Thyroid gland (tissue), 4 donors: ENCODE data around the gene ZNF804B. TPM values are rescaled to one million over a fixed set of nuclear protein-coding genes. Genes with fewer than 3 reads are reported as not detected.
A peak's percentile ranks its signal among the peaks of the same experiment; 100 is the strongest.

Experiments
- DNase-seq, 2 donors: peaks; one replicate each; pipeline ENCODE4 v3.0.0-alpha.2; 2019
- H3K27ac ChIP-seq, 3 donors: fragments of 200-600 bp; sonication (generic); 1 replicate in 2 of 3; 2 replicates in 1 of 3; pipeline ENCODE4 v1.5.1; 2016 to 2019; ENCODE audit warnings: mild to moderate bottlenecking in 1 of 3, moderate library complexity in 1 of 3
- H3K27me3 ChIP-seq: fragments of 200-600 bp; sonication (generic); one replicate; pipeline ENCODE4 v1.5.1; 2019
- H3K36me3 ChIP-seq, 2 donors: fragments of 200-600 bp; sonication (generic); one replicate each; pipeline ENCODE4 v1.5.1; 2016 to 2019
- H3K4me1 ChIP-seq, 2 donors: fragments of 200-600 bp; sonication (generic); one replicate each; pipeline ENCODE4 v1.5.1; 2017 to 2019
- H3K4me3 ChIP-seq, 3 donors: fragments of 200-600 bp; sonication (generic); replicated peaks in 1 of 3; 1 replicate in 2 of 3; 2 replicates in 1 of 3; pipeline ENCODE4 v1.5.1; 2016; ENCODE audit warnings: mild to moderate bottlenecking in 1 of 3
- H3K9me3 ChIP-seq: fragments of 200-600 bp; sonication (generic); one replicate; pipeline ENCODE4 v1.5.1; 2017
- CTCF ChIP-seq, 6 experiments: fragments of 200-600 bp in 3 of 6; fragments of 450-650 bp in 3 of 6; sonication (generic) in 3 of 6; IDR thresholded peaks; one replicate each; pipeline ENCODE4 v1.5.1; 2016 to 2019; ENCODE audit warnings: antibody characterized with exemption in 6 of 6, mild to moderate bottlenecking in 2 of 6, inconsistent platforms in 1 of 6, moderate library complexity in 1 of 6
- POLR2A ChIP-seq, 2 donors: fragments of 450-650 bp; IDR thresholded peaks; one replicate each; pipeline ENCODE4 v1.6.1; 2017; ENCODE audit warnings: antibody characterized with exemption in 2 of 2, mild to moderate bottlenecking in 2 of 2, moderate library complexity in 1 of 2
- WGBS, 2 donors: methylation state at CpG; one replicate each; pipeline ENCODE4 v1.1.5; 2017; 5-methylcytosine and 5-hydroxymethylcytosine counted together
- intact Hi-C: fragments of 100-400 bp; cut with DNase I; formaldehyde crosslinking; loops from one replicate; pipeline ENCODE4 v1.15.1; 2023
- total RNA-seq, 4 donors: library from RNA; depleted of rRNA; stranded (reverse); fragments of >200 nt; gene quantifications; one replicate each; pipeline ENCODE4 v1.2.3, GENCODE V29; 2016

Gene ZNF804B
- 10 to 100 TPM; 18.3 to 49.1 (median 29.7) TPM for total RNA-seq

GRCh38 chr7:88759230-88760135 lies at the start of gene ZNF804B:
TSS of gene ZNF804B (plus strand) at chr7:88759700. CDS start at chr7:88759977, 277 bp downstream.
- H3K4me1 ChIP-seq, result peaks cover 0 to 9% of the 10 kb centered on the region in 2 donors
- H3K9me3 ChIP-seq, result no peaks in the 10 kb centered on the region
- peak within 1 kb of the TSS; percentile 34 to 88 (median 81) for H3K27ac ChIP-seq
- peak in 2 of 6 experiments; percentile 21 to 25 for TF ChIP-seq CTCF (IDR thresholded peaks at IDR 0.05)
- peak in 1 of 2 donors; percentile 51 for TF ChIP-seq POLR2A (IDR thresholded peaks at IDR 0.05)
- H3K36me3 ChIP-seq, result no peaks in the 10 kb centered on the region
- peak; percentile 81 to 82 for DNase-seq
- no peaks in the 10 kb centered on the region for H3K27me3 ChIP-seq
- peak within 1 kb of the TSS; percentile 8 to 53 (median 35) for H3K4me3 ChIP-seq
- WGBS, 2 donors, result 2 to 5% methylated on average over 15 to 18 of the region's 74 CpGs
- intact Hi-C loops, result no loop called here

- no peak for TF ChIP-seq CTCF (IDR thresholded peaks at IDR 0.05)
- TF ChIP-seq POLR2A (IDR thresholded peaks at IDR 0.05), result no peak
- H3K4me1 ChIP-seq, result no peaks in the 10 kb centered on the region
- H3K27me3 ChIP-seq, result no peaks in the 10 kb centered on the region
- no peaks in the 10 kb centered on the region for H3K36me3 ChIP-seq
- no peak for DNase-seq
- intact Hi-C loops, result no loop called here
- H3K9me3 ChIP-seq, result no peaks in the 10 kb centered on the region
- no peak overlapping the region for H3K4me3 ChIP-seq
- 64 to 73% methylated on average over 2 of the region's 2 CpGs for WGBS, 2 donors
- H3K27ac ChIP-seq, result no peak overlapping the region
Measured at GRCh38 chr7:88735920-88736319, 23.6 kb upstream of the ZNF804B start.

DNA sequence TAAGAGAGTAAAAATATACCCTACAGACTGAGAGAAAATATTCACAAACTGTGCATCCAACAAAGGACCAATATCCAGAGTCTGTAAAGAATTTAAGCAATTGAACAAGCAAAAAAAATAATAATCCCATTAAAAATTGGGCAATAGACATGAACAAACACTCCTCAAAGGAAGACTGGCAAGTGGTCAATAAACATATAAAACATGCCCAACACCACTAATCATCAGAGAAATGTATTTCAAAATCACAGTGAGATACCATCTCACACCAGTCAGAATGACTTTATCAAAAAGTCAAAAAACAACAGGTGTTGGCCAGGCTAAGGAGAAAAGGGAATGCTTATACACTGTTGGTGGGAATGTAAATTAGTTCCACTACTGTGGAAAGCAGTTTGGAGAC lies 21.9 kb upstream of the ZNF804B start:
- no peak for TF ChIP-seq POLR2A (IDR thresholded peaks at IDR 0.05)
- intact Hi-C loops, result no loop called here
- no peaks in the 10 kb centered on the region for H3K36me3 ChIP-seq
- H3K27ac ChIP-seq, result no peak overlapping the region
- peaks cover 6 to 13% of the 10 kb centered on the region in 2 donors for H3K4me1 ChIP-seq
- H3K4me3 ChIP-seq, result no peak overlapping the region
- H3K27me3 ChIP-seq, result no peaks in the 10 kb centered on the region
- no peak for DNase-seq
- H3K9me3 ChIP-seq, result no peaks in the 10 kb centered on the region

DNA sequence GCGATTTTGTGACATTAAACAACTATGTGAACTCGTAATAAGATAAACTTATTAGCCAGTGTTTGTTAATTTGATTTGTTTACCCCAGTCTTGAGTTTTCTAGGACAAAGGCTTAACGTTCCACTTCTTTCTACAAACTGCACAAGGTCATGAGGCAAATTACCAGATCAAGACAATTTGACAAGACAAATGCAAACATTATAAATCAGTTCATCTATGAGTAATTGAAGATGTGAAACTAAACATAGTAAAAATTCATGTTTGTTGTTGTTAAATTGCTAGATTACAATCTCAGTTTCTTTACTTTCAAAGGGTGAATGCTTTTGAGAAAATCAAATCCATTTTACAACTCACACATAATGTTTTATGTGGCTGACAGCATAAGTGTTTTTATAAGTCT lies 13.4 kb upstream of the ZNF804B start:
- WGBS, 2 donors, result 67 to 68% methylated on average over 3 of the region's 3 CpGs
- peak overlapping the region; percentile 68 to 80 (median 73) for H3K27ac ChIP-seq
- H3K27me3 ChIP-seq, result no peaks in the 10 kb centered on the region
- H3K4me3 ChIP-seq, result no peak overlapping the region
- H3K4me1 ChIP-seq, result peaks cover 31 to 54% of the 10 kb centered on the region in 2 donors
- TF ChIP-seq POLR2A (IDR thresholded peaks at IDR 0.05) (no peak), CTCF (IDR thresholded peaks at IDR 0.05) (no peak)
- no peak for DNase-seq
- no peaks in the 10 kb centered on the region for H3K36me3 ChIP-seq
- intact Hi-C loops, result no loop called here
- no peaks in the 10 kb centered on the region for H3K9me3 ChIP-seq

DNA sequence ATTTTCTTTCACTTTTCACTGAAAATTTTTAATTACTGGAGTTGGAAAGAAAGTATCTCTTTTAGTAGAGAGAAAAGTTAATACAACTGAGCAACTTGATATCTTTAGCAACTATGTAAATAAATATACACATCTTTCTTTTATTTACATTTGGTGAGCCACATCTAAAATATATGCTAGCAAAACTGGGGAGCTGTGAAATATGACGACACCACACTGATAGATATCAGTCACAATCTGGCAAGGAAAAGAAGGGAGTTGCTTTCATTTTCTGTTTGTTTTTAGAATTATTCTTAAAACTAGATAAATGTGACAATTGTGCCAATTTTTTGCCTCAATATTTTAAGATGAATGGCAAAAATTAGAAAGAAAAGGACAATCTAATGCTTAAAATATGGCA lies 2.7 kb upstream of the ZNF804B start:
- 73 to 78% methylated on average over 1 of the region's 1 CpG for WGBS, 2 donors
- Histone ChIP-seq H3K27ac (peak overlapping the region; percentile 19 to 88 (median 81)), H3K4me3 (peak overlapping the region in 1 of 3 donors; percentile 17), H3K9me3 (no peaks in the 10 kb centered on the region), H3K36me3 (no peaks in the 10 kb centered on the region), H3K4me1 (peaks cover 0 to 9% of the 10 kb centered on the region in 2 donors), H3K27me3 (no peaks in the 10 kb centered on the region)
- intact Hi-C loops, result no loop called here
- TF ChIP-seq POLR2A (IDR thresholded peaks at IDR 0.05) (no peak), CTCF (IDR thresholded peaks at IDR 0.05) (no peak)
- no peak for DNase-seq
